HG02981 (cell line): ENCODE results near the gene NUDT15.
"Not testable (repeated sequence)": the region's sequence is repeated elsewhere in the genome, so short reads cannot be mapped to it uniquely, and the experiment has no call there.

Source experiments
- ATAC-seq: cut with Tn5 transposase; IDR thresholded peaks from one replicate; pipeline ENCODE4 v1.9.1; 2021; ENCODE audit warnings: mild to moderate bottlenecking, moderate library complexity; ENCODE audit not compliant: unreplicated experiment

Gene NUDT15

GRCh38 chr13:48037346-48038173, at the start of gene NUDT15:
NUDT15 (plus strand) TSS chr13:48037726; CDS start chr13:48037747, 21 bp downstream.
- peak; percentile 91 for ATAC-seq

- ATAC-seq, result no peak
These were observed 47.1 kb upstream of the NUDT15 start for GRCh38 chr13:47990427-47990826.

- ATAC-seq, result no peak
These were observed 46.5 kb upstream of the NUDT15 start for GRCh38 chr13:47990920-47991466.

GRCh38 chr13:47991859-47992258, 45.7 kb upstream of the NUDT15 start:
- ATAC-seq, result no peak

- ATAC-seq, result no peak
These were observed 40.1 kb upstream of the NUDT15 start for GRCh38 chr13:47997384-47997783.

GRCh38 chr13:47999973-48000372, 37.6 kb upstream of the NUDT15 start:
- no peak for ATAC-seq

GRCh38 chr13:48000559-48001113, 36.9 kb upstream of the NUDT15 start:
- ATAC-seq, result peak; percentile 34

- ATAC-seq, result peak; percentile 99
These were observed 36.2 kb upstream of the NUDT15 start, which contains the start of gene SUCLA2 for GRCh38 chr13:48001114-48001881. SUCLA2 (minus strand) TSS chr13:48001273; CDS start chr13:48001269, 4 bp downstream.

- not testable (repeated sequence) for ATAC-seq
These were observed 35.5 kb upstream of the NUDT15 start for GRCh38 chr13:48001999-48002398.

GRCh38 chr13:48004201-48004600, 33.3 kb upstream of the NUDT15 start:
- no peak for ATAC-seq

GRCh38 chr13:48006396-48006795, 31.1 kb upstream of the NUDT15 start:
- no peak for ATAC-seq

- ATAC-seq, result no peak
These were observed 28.2 kb upstream of the NUDT15 start for GRCh38 chr13:48009284-48009683.

GRCh38 chr13:48010698-48011097, 26.8 kb upstream of the NUDT15 start:
- ATAC-seq, result no peak

GRCh38 chr13:48012668-48013067, 24.9 kb upstream of the NUDT15 start:
- no peak for ATAC-seq

- ATAC-seq, result no peak
These were observed 23.2 kb upstream of the NUDT15 start for GRCh38 chr13:48014359-48014758.

GRCh38 chr13:48018637-48019036, 18.9 kb upstream of the NUDT15 start:
- no peak for ATAC-seq

- no peak for ATAC-seq
These were observed 17.7 kb upstream of the NUDT15 start for GRCh38 chr13:48019796-48020195.

- ATAC-seq, result no peak
These were observed 9.5 kb upstream of the NUDT15 start for GRCh38 chr13:48028066-48028465.

GRCh38 chr13:48029859-48030258, 7.7 kb upstream of the NUDT15 start:
- ATAC-seq, result no peak

GRCh38 chr13:48038761-48039160, 1.2 kb downstream of the NUDT15 start:
- no peak for ATAC-seq

GRCh38 chr13:48040049-48040448, 2.5 kb downstream of the NUDT15 start:
- ATAC-seq, result no peak
